ENCODE results near the gene PRX. TPM values are rescaled to one million over a fixed set of nuclear protein-coding genes. Genes with fewer than 3 reads are reported as not detected.

PRX gene
- total and polyA plus RNA-seq, 9 of the 15 experiments (the other 6 are each of a cell fraction or from before 2014, with no cell fraction given), result 0.65 to 3.5 (median 1.7) TPM; not detected in 2

DNA sequence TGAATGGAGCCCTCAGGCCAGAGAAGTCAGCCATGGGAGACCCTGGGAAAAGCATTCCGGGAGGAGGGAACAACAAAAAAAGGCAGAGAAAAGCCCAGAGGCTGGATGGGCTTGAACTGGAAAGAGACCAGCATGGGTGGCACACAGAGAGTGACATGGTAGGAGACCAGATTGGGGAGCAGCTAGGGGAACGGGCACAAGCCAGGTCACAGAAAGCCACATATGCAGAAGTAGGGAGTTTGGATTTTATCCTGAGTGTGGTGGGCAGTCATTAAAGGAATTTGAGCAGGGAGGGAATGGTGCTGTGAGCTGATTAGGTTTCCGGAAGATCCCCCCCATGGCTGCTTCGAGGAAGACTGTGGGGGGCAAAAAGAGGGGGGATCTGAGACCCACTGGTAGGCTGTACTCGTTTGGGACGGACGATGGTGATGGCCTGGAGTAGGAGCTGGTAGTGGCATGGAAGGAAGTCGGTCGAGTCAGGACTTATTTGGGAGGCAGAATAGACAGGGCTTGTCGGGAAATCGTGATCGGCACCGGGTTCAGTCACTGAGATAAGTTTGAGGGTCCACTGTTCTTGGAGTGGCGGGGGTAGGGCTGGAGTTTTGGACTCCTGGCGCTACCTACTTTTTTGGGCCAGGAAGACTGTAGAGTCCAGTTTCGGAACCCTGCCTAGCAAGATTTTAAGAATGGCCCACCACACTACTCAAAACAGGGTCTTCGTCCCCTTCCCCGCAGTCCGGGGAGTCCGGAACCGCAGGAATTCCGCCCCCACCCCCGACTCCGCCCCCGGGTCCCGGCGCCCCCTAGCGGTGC is 11.7 kb upstream of the PRX start (continued):
- TF ChIP-seq, protein P1, sequence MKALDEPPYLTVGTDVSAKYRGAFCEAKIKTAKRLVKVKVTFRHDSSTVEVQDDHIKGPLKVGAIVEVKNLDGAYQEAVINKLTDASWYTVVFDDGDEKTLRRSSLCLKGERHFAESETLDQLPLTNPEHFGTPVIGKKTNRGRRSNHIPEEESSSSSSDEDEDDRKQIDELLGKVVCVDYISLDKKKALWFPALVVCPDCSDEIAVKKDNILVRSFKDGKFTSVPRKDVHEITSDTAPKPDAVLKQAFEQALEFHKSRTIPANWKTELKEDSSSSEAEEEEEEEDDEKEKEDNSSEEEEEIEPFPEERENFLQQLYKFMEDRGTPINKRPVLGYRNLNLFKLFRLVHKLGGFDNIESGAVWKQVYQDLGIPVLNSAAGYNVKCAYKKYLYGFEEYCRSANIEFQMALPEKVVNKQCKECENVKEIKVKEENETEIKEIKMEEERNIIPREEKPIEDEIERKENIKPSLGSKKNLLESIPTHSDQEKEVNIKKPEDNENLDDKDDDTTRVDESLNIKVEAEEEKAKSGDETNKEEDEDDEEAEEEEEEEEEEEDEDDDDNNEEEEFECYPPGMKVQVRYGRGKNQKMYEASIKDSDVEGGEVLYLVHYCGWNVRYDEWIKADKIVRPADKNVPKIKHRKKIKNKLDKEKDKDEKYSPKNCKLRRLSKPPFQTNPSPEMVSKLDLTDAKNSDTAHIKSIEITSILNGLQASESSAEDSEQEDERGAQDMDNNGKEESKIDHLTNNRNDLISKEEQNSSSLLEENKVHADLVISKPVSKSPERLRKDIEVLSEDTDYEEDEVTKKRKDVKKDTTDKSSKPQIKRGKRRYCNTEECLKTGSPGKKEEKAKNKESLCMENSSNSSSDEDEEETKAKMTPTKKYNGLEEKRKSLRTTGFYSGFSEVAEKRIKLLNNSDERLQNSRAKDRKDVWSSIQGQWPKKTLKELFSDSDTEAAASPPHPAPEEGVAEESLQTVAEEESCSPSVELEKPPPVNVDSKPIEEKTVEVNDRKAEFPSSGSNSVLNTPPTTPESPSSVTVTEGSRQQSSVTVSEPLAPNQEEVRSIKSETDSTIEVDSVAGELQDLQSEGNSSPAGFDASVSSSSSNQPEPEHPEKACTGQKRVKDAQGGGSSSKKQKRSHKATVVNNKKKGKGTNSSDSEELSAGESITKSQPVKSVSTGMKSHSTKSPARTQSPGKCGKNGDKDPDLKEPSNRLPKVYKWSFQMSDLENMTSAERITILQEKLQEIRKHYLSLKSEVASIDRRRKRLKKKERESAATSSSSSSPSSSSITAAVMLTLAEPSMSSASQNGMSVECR (CRISPR knock-in tag; IDR thresholded peaks at IDR 0.05), result 0 out of 2 replicates have a peak, but pooled peaks have one; percentile 53
- TF ChIP-seq SP2 (IDR thresholded peaks at IDR 0.05; ENCODE audit: extremely low read depth, low read depth, low read length, poor library complexity, severe bottlenecking), result no peak
- TF ChIP-seq CHD1 (IDR thresholded peaks at IDR 0.05; ENCODE audit: low read length), result peak; percentile 33
- 0 out of 2 replicates have a peak, but pooled peaks have one; percentile 10 for TF ChIP-seq CREM (IDR thresholded peaks at IDR 0.05; ENCODE audit: low read depth)
- TF ChIP-seq, protein P2, sequence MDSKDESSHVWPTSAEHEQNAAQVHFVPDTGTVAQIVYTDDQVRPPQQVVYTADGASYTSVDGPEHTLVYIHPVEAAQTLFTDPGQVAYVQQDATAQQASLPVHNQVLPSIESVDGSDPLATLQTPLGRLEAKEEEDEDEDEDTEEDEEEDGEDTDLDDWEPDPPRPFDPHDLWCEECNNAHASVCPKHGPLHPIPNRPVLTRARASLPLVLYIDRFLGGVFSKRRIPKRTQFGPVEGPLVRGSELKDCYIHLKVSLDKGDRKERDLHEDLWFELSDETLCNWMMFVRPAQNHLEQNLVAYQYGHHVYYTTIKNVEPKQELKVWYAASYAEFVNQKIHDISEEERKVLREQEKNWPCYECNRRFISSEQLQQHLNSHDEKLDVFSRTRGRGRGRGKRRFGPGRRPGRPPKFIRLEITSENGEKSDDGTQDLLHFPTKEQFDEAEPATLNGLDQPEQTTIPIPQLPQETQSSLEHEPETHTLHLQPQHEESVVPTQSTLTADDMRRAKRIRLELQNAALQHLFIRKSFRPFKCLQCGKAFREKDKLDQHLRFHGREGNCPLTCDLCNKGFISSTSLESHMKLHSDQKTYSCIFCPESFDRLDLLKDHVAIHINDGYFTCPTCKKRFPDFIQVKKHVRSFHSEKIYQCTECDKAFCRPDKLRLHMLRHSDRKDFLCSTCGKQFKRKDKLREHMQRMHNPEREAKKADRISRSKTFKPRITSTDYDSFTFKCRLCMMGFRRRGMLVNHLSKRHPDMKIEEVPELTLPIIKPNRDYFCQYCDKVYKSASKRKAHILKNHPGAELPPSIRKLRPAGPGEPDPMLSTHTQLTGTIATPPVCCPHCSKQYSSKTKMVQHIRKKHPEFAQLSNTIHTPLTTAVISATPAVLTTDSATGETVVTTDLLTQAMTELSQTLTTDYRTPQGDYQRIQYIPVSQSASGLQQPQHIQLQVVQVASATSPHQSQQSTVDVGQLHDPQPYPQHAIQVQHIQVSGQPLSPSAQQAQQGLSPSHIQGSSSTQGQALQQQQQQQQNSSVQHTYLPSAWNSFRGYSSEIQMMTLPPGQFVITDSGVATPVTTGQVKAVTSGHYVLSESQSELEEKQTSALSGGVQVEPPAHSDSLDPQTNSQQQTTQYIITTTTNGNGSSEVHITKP (IDR thresholded peaks at IDR 0.05; ENCODE audit: partially characterized antibody), result peak; percentile 24
- peak; percentile 50 for TF ChIP-seq KDM5B (IDR thresholded peaks at IDR 0.05; ENCODE audit: insufficient replicate concordance, low read depth, low read length)
- TF ChIP-seq ZC3H4 (CRISPR knock-in tag; IDR thresholded peaks at IDR 0.05; ENCODE audit: borderline replicate concordance), result 0 out of 2 replicates have a peak, but pooled peaks have one; percentile 51
- peak; percentile 43; the same call in 1 of the 2 replicates for TF ChIP-seq ELF4 (CRISPR knock-in tag; IDR thresholded peaks at IDR 0.05)
- peak; percentile 24; the same call in 1 of the 2 replicates for TF ChIP-seq SMARCC2 (IDR thresholded peaks at IDR 0.05; ENCODE audit: low read depth)
- TF ChIP-seq ZSCAN29 (IDR thresholded peaks at IDR 0.05), result 0 out of 2 replicates have a peak, but pooled peaks have one; percentile 18
- TF ChIP-seq ID3 (CRISPR knock-in tag; IDR thresholded peaks at IDR 0.05), result no peak
- TF ChIP-seq ID3 (tag; IDR thresholded peaks at IDR 0.05), result 0 out of 2 replicates have a peak, but pooled peaks have one; percentile 33
- TF ChIP-seq SP1 (CRISPR knock-in tag; IDR thresholded peaks at IDR 0.05), result no peak
- TF ChIP-seq SMAD4 (CRISPR knock-in tag; conservative IDR thresholded peaks at IDR 0.05), result no peak
- TF ChIP-seq DPF2 (IDR thresholded peaks at IDR 0.05), result 0 out of 2 replicates have a peak, but pooled peaks have one; percentile 32
- 0 out of 2 replicates have a peak, but pooled peaks have one; percentile 15 for TF ChIP-seq MTA2 (IDR thresholded peaks at IDR 0.05; ENCODE audit: low read depth)
- TF ChIP-seq HDAC1 (IDR thresholded peaks at IDR 0.05), result peak in 1 of 2 experiments; percentile 49; a peak in 1 of 4 replicates
- 0 out of 2 replicates have a peak, but pooled peaks have one; percentile 3 for TF ChIP-seq TEAD2 (tag; IDR thresholded peaks at IDR 0.05)
